IgD-negative memory B cell (primary cell): ENCODE measurements around the gene MAPKAPK2. TPM values are rescaled to one million over a fixed set of nuclear protein-coding genes. Genes with fewer than 3 reads are reported as not detected.

Source experiments
- H3K27ac Mint-ChIP-seq, 3 donors: one replicate each; pipeline ENCODE4 v1.8.0; 2020 to 2022; ENCODE audit warnings: mild to moderate bottlenecking in 3 of 3, mixed read lengths in 3 of 3, moderate library complexity in 1 of 3
- H3K27me3 Mint-ChIP-seq: one replicate; pipeline ENCODE4 v1.8.0; 2021; ENCODE audit warnings: mixed read lengths
- H3K36me3 Mint-ChIP-seq: one replicate; pipeline ENCODE4 v1.8.0; 2020; ENCODE audit warnings: mild to moderate bottlenecking, mixed read lengths
- H3K4me1 Mint-ChIP-seq, 3 donors: one replicate each; pipeline ENCODE4 v1.8.0; 2020 to 2022; ENCODE audit warnings: mixed read lengths in 3 of 3, mild to moderate bottlenecking in 1 of 3
- H3K4me3 Mint-ChIP-seq, 4 donors: one replicate each; pipeline ENCODE4 v1.8.0; 2020 to 2022; ENCODE audit warnings: mild to moderate bottlenecking in 4 of 4, mixed read lengths in 4 of 4, moderate library complexity in 3 of 4
- H3K9me3 Mint-ChIP-seq, 3 donors: one replicate each; pipeline ENCODE4 v1.8.0; 2020 to 2021; ENCODE audit warnings: mixed read lengths in 3 of 3, mild to moderate bottlenecking in 1 of 3
- polyA plus RNA-seq: library from polyadenylated mRNA; unstranded; fragments of 300-500 nt; fragmentation: Illumina TruSeq; gene quantifications from one replicate; pipeline ENCODE4 v1.2.3, GENCODE V29; 2021

MAPKAPK2 gene
- polyA plus RNA-seq, 1 donor from 2014 or later = 4.1 TPM

- H3K36me3 Mint-ChIP-seq = peaks cover 3% of the 10 kb centered on the region
- peak overlapping the region; percentile 18 to 83 (median 50) for H3K27ac Mint-ChIP-seq
- H3K27me3 Mint-ChIP-seq = peaks cover 2% of the 10 kb centered on the region
- H3K4me3 Mint-ChIP-seq = peak overlapping the region in 2 of 4 donors; percentile 84 to 85
- H3K9me3 Mint-ChIP-seq = no peaks in the 10 kb centered on the region
- H3K4me1 Mint-ChIP-seq = peaks cover 53 to 66% (median 64%) of the 10 kb centered on the region in 3 donors
Measured at GRCh38 chr1:206738370-206739366, 54.0 kb downstream of the MAPKAPK2 start.

DNA sequence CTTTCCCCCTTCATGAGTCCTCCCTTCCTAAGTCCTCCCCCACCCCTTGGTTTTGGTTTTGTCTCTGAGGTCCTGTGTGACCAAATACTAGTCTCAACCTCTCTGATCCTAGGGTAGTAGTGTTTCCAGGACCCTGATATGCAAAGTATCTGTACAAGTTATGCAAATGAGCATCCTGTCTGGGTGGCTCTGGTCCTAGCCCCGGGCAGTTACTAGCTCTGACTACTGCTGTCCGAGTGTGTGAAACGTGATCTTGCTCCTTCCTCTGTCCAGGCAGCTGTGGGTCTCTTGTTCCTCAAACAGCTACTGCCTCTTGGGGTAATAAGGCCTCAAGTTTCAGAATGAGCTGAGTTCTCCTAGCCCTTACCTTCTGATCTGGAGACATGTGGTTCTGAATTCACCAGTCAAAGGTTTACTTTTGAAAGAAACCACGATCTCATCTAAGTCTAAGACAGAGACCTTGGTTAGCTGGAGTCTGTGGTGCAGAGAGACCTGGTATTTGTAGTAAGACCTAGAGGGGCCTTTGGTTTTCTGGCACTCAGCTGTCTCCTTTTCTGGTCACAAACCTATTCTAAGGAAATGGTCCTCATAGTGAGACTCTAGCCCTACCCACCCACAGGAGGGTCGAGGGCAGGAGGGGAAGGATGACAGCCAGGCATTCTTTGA, 54.8 kb downstream of the MAPKAPK2 start:
- Mint-ChIP-seq H3K4me1 (peaks cover 53 to 69% (median 62%) of the 10 kb centered on the region in 3 donors), H3K9me3 (no peaks in the 10 kb centered on the region), H3K36me3 (peaks cover 3% of the 10 kb centered on the region), H3K4me3 (peak overlapping the region in 2 of 4 donors; percentile 84 to 85), H3K27me3 (peaks cover 2% of the 10 kb centered on the region), H3K27ac (peak overlapping the region in 2 of 3 donors; percentile 18 to 75)

- Mint-ChIP-seq H3K27ac (no peak overlapping the region), H3K4me1 (peaks cover 47 to 60% (median 54%) of the 10 kb centered on the region in 3 donors), H3K4me3 (no peak overlapping the region), H3K36me3 (peaks cover 3% of the 10 kb centered on the region), H3K9me3 (no peaks in the 10 kb centered on the region), H3K27me3 (peaks cover 2% of the 10 kb centered on the region)
Measured at GRCh38 chr1:206741142-206741701, 56.5 kb downstream of the MAPKAPK2 start.

DNA sequence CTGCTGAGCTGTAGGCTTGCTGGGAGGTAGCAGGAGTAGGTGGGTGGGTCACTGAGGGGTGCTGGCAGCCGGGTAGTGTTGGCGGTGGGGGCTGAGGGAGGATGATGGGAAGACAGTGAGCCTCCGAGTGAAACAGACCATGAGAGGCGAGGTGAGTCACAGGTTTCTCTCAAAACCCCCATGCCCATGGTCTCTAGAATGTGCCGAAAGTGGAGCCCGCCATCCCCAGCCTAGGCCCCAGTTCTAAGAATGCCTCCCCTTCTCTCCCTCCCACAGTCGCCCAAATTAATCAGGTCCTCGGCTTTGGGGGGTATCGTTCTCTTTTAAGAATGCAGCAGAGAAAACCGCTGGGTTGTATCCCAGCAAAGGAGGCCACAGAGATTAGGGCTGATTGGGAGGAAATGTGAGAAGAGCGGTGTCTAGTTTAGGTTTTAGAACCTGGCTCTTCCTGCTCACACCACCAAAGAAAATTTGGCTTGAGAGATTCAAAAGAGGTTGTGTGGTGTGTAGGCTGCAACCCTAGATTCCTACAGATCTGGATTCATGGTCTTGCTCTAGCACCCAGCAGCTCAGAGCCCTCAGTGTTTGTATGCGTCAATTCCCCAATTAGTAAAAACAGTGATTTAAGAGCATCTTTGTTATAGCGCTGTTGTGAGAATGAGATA, 58.1 kb downstream of the MAPKAPK2 start:
- peaks cover 44 to 50% (median 44%) of the 10 kb centered on the region in 3 donors for H3K4me1 Mint-ChIP-seq
- H3K9me3 Mint-ChIP-seq = no peaks in the 10 kb centered on the region
- H3K36me3 Mint-ChIP-seq = peaks cover 7% of the 10 kb centered on the region
- peak overlapping the region in 2 of 4 donors; percentile 74 to 75 for H3K4me3 Mint-ChIP-seq
- H3K27me3 Mint-ChIP-seq = peaks cover 2% of the 10 kb centered on the region
- peak overlapping the region in 2 of 3 donors; percentile 13 to 73 for H3K27ac Mint-ChIP-seq

- H3K4me3 Mint-ChIP-seq = peak overlapping the region in 1 of 4 donors; percentile 73
- H3K27ac Mint-ChIP-seq = no peak overlapping the region
- H3K27me3 Mint-ChIP-seq = peaks cover 3% of the 10 kb centered on the region
- H3K4me1 Mint-ChIP-seq = peaks cover 27 to 33% (median 30%) of the 10 kb centered on the region in 3 donors
- H3K36me3 Mint-ChIP-seq = peaks cover 4% of the 10 kb centered on the region
- no peaks in the 10 kb centered on the region for H3K9me3 Mint-ChIP-seq
Measured at GRCh38 chr1:206744683-206745082, 60.0 kb downstream of the MAPKAPK2 start.

DNA sequence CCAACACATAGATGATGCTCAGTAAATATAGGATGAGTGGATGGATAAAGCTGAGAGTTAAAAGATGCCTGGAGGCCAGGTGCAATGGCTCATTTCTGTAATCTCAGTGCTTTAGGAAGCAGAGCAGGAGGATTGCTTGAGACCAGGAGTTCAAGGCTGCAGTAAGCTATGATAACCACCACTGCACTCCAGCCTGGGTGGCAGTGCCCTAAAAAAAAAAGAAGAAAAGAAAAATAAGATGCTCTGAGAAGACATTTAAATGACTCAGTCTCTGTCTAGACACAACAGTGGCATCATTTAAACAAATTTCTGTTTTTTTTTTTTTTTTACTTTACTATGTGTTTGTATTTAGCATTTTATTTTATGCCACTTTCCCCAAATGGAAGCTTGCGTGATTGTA, 60.6 kb downstream of the MAPKAPK2 start:
- H3K36me3 Mint-ChIP-seq = peaks cover 4% of the 10 kb centered on the region
- no peak overlapping the region for H3K27ac Mint-ChIP-seq
- peaks cover 3% of the 10 kb centered on the region for H3K27me3 Mint-ChIP-seq
- peaks cover 24 to 29% (median 25%) of the 10 kb centered on the region in 3 donors for H3K4me1 Mint-ChIP-seq
- no peaks in the 10 kb centered on the region for H3K9me3 Mint-ChIP-seq
- no peak overlapping the region for H3K4me3 Mint-ChIP-seq

DNA sequence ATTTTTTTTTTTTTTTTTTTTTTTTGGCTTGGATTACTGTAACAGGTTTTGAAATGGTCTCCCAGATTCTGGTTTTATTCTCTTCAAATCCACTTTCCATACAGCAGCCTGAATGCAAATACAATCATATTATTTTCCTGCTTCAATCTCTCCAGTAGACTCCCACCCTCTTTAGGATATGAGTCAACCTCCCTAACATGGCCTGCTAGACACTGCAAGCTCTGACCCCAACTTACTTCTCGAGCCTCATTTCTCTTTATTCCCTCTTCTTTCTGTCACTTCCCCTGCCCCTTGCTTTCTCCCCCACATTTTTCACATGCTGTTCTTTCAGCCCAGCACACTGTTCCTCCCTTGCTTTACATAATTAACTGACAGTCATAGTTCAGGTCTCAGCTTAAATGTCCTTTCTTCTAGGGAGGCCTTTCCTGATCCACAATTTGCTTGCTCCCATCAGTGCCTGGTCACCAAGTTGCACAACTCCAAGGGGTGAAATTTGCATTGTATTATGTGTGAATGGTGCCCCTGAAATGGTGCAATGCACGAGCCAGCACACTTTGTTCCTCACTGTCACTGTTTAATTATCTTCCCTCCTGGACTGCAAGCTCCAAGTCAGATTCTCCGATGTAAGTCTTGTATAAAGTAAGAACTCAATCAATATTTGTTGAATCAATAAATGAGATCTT, 63.8 kb downstream of the MAPKAPK2 start:
- peaks cover 3 to 8% (median 4%) of the 10 kb centered on the region in 3 donors for H3K4me1 Mint-ChIP-seq
- H3K36me3 Mint-ChIP-seq = peaks cover 4% of the 10 kb centered on the region
- peak overlapping the region in 1 of 3 donors; percentile 18 for H3K27ac Mint-ChIP-seq

DNA sequence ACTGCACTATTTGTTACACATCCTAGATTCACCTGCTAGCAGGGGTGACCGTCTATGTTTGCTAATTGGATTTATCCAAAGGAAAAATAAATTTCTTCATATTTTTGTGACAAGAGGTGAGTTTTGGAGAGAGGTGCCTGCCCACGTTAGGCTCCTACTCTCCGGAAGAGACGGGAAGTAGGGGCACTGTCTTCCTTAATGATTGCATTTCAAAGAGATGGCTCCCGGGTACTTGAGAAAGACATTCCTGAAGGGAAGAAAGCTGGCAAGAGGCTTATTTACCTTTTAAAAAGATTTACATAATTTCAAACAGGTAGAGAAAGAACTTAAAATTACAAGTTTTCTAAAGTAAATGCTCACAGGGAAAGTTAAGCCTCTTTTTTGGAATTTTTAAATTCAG, 67.2 kb downstream of the MAPKAPK2 start:
- H3K36me3 Mint-ChIP-seq = peaks cover 6% of the 10 kb centered on the region
- no peaks in the 10 kb centered on the region for H3K9me3 Mint-ChIP-seq
- H3K4me3 Mint-ChIP-seq = peak overlapping the region in 1 of 4 donors; percentile 43
- H3K4me1 Mint-ChIP-seq = peaks cover 0 to 3% (median 2%) of the 10 kb centered on the region in 3 donors
- H3K27ac Mint-ChIP-seq = no peak overlapping the region
- peaks cover 8% of the 10 kb centered on the region for H3K27me3 Mint-ChIP-seq

More for the DNA sequence above, 63.8 kb downstream of the MAPKAPK2 start:
- Mint-ChIP-seq H3K9me3 (no peaks in the 10 kb centered on the region), H3K27me3 (peaks cover 6% of the 10 kb centered on the region), H3K4me3 (no peak overlapping the region)

GRCh38 chr1:206752481-206752880, 67.8 kb downstream of the MAPKAPK2 start:
- Mint-ChIP-seq H3K4me1 (peaks cover 0 to 3% (median 2%) of the 10 kb centered on the region in 3 donors), H3K27me3 (peaks cover 8% of the 10 kb centered on the region), H3K36me3 (peaks cover 4% of the 10 kb centered on the region), H3K9me3 (no peaks in the 10 kb centered on the region), H3K27ac (peak overlapping the region in 1 of 3 donors; percentile 79), H3K4me3 (no peak overlapping the region)

DNA sequence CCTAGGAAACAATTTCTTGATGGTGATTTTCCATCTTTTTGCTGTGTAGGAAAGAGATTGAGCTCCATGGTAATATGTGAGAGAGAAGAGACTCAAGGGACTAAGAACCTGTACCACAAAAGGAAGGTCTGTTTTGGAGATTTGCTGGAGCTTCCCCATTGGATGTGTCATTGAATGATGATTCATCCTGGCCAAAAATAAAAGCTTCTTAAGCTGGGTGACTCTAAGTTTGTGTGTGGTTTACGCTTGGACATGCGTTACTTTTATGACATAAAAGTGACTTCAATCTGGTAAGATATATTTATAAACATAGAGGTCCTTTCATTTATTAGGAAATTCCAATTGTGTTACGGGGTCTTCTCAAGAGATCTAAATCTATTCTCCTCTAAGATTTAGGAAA, 68.4 kb downstream of the MAPKAPK2 start:
- peak overlapping the region in 1 of 3 donors; percentile 79 for H3K27ac Mint-ChIP-seq
- peaks cover 8% of the 10 kb centered on the region for H3K27me3 Mint-ChIP-seq
- peaks cover 0 to 3% (median 2%) of the 10 kb centered on the region in 3 donors for H3K4me1 Mint-ChIP-seq

GRCh38 chr1:206754011-206754410, 69.3 kb downstream of the MAPKAPK2 start:
- peaks cover 4% of the 10 kb centered on the region for H3K36me3 Mint-ChIP-seq
- no peak overlapping the region for H3K4me3 Mint-ChIP-seq
- H3K27ac Mint-ChIP-seq = no peak overlapping the region
- peaks cover 0 to 3% (median 2%) of the 10 kb centered on the region in 3 donors for H3K4me1 Mint-ChIP-seq
- no peaks in the 10 kb centered on the region for H3K9me3 Mint-ChIP-seq
- peaks cover 5% of the 10 kb centered on the region for H3K27me3 Mint-ChIP-seq

More for the DNA sequence above, 68.4 kb downstream of the MAPKAPK2 start:
- Mint-ChIP-seq H3K9me3 (no peaks in the 10 kb centered on the region), H3K36me3 (peaks cover 4% of the 10 kb centered on the region), H3K4me3 (no peak overlapping the region)

DNA sequence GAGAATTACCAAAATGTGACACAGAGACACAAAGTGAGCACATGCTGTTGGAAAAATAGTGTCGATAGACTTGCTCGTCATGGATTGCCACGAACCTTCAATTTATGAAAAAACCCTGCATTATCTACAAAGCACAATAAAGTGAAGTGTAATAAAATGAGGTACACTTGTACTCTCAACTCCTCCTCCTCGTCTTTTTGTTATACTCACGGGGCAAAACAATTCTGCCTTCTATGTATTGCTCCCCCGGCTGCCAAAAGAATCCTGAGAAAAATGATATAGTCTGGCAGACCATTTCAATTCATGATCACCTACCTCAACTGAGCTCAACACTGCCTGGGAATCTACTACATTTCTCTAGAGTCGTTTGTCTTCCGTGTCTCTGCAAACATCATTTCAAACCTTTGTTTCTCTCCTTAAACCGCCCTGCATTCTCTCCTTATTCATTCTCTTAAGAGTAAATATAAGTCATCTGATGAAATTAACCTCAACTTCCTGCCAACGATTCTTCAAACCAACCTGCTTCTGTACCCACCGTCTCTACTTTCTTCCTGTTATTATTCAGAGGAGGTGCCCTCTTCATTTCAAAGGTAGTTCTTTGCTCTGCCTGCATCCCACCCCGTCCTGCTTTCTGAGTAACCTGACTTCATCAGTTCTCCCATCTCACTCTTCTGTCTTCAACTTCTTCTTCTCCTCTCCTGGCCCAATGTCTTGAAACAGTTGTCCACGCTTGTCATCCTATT, 73.0 kb downstream of the MAPKAPK2 start:
- Mint-ChIP-seq H3K9me3 (no peaks in the 10 kb centered on the region), H3K27me3 (peaks cover 3% of the 10 kb centered on the region), H3K27ac (no peak overlapping the region), H3K4me1 (peaks cover 0 to 2% (median under 1%) of the 10 kb centered on the region in 3 donors), H3K36me3 (peaks cover 4% of the 10 kb centered on the region), H3K4me3 (no peak overlapping the region)

- Mint-ChIP-seq H3K27ac (no peak overlapping the region), H3K9me3 (no peaks in the 10 kb centered on the region), H3K27me3 (no peaks in the 10 kb centered on the region)
Measured at GRCh38 chr1:206760590-206760989, 75.9 kb downstream of the MAPKAPK2 start.

More at GRCh38 chr1:206760590-206760989, 75.9 kb downstream of the MAPKAPK2 start:
- peaks cover 0 to 3% (median 0%) of the 10 kb centered on the region in 3 donors for H3K4me1 Mint-ChIP-seq
- no peaks in the 10 kb centered on the region for H3K36me3 Mint-ChIP-seq
- H3K4me3 Mint-ChIP-seq = no peak overlapping the region
